WERI-Rb-1 (cell line): ENCODE data around the gene RABL6.
A peak's percentile ranks its signal among the peaks of the same experiment; 100 is the strongest.
"Not testable (repeated sequence)": the region's sequence is repeated elsewhere in the genome, so short reads cannot be mapped to it uniquely, and the experiment has no call there.

Experiments
- DNase-seq: peaks from one replicate; pipeline ENCODE4 v3.0.0-alpha.2; 2020
- H3K27ac ChIP-seq: fragments of 250-450 bp; sonication (Bioruptor Pico); 2 replicates; pipeline ENCODE4 v1.5.1; 2020; ENCODE audit warnings: mild to moderate bottlenecking, moderate library complexity
- H3K27me3 ChIP-seq: fragments of 250-450 bp; sonication (Bioruptor Pico); 2 replicates; pipeline ENCODE4 v1.5.1; 2021; ENCODE audit warnings: mild to moderate bottlenecking, low read depth, moderate library complexity; ENCODE audit not compliant: insufficient read depth, severe bottlenecking
- H3K36me3 ChIP-seq: fragments of 250-450 bp; sonication (Bioruptor Pico); 2 replicates; pipeline ENCODE4 v1.5.1; 2020; ENCODE audit warnings: mild to moderate bottlenecking, moderate library complexity
- H3K4me3 ChIP-seq: 2 replicates; pipeline ENCODE4 v1.5.1; 2011; ENCODE audit warnings: low read depth, mild to moderate bottlenecking, control low read depth, low read length
- H3K9me3 ChIP-seq: fragments of 250-450 bp; sonication (Bioruptor Pico); 2 replicates; pipeline ENCODE4 v1.5.1; 2021; ENCODE audit warnings: mild to moderate bottlenecking, moderate library complexity; ENCODE audit not compliant: severe bottlenecking
- TF ChIP-seq, protein P1 (sequence below): IDR thresholded peaks from 2 replicates; pipeline ENCODE4 v1.5.1; 2011; ENCODE audit warnings: low read depth, mild to moderate bottlenecking, control low read depth, inconsistent platforms, low read length

RABL6 gene

DNA sequence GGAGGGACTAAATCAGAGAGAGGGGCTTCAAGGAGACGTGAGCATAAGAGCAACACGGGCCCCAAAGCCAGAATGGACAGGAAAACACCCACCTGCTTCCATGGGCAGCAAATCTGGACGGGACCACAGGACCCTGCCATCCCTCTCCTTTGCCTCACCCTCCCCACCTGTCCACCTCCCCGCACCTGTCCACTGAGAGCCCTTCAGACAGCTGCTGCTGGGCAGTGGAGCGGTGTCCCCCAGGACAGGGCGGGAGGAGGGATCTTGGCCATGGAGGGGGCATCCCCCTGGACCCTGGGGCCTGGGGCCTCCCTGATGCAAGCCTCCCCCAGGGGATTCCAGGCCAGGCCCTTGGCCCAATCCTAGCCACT, 9.1 kb upstream of the RABL6 start:
- Histone ChIP-seq H3K36me3 (peaks cover 1% of the 10 kb centered on the region; the same call in 1 of the 2 replicates), H3K9me3 (no peaks in the 10 kb centered on the region), H3K27me3 (no peaks in the 10 kb centered on the region), H3K27ac (no peak overlapping the region), H3K4me3 (peak overlapping the region; percentile 56)
- no peak for DNase-seq
- TF ChIP-seq, protein P1, sequence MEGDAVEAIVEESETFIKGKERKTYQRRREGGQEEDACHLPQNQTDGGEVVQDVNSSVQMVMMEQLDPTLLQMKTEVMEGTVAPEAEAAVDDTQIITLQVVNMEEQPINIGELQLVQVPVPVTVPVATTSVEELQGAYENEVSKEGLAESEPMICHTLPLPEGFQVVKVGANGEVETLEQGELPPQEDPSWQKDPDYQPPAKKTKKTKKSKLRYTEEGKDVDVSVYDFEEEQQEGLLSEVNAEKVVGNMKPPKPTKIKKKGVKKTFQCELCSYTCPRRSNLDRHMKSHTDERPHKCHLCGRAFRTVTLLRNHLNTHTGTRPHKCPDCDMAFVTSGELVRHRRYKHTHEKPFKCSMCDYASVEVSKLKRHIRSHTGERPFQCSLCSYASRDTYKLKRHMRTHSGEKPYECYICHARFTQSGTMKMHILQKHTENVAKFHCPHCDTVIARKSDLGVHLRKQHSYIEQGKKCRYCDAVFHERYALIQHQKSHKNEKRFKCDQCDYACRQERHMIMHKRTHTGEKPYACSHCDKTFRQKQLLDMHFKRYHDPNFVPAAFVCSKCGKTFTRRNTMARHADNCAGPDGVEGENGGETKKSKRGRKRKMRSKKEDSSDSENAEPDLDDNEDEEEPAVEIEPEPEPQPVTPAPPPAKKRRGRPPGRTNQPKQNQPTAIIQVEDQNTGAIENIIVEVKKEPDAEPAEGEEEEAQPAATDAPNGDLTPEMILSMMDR: no peak

DNA sequence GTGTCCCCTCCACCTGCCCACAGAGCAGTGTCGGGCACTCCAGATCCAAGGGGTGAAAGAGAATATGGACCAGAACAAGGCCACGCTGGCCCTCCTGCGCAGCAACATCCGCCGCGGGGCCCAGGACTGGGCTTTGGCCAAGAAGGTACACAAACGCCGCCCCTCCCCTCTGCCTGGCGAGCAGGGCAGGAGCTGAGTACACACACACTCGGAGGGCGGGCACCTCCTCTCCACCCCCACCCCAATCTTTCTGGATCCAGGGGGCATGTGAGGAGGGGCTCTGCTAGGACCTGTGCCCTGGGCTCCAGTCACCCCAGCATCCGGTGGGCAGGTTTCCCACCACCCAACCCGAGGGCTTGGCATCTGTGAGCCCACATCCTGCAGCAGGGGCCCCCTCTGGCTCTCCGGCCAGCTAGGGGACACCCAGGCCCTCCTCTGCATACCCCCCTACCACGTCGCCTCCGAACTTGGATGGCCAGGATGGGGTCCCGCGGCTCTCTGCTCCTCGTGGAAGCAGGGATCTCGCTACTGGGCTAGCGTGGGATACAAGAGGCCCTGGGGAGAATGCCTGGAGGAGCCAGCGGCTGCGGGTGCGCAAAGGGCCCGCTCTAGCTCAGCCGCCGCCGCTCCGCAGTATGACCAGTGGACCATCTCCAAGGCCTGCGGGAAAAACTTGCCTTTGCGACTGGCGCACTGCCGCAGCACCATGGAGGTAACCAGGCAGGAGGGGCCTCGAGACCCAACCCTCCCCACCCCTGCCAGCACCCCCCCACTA, 8.5 kb upstream of the RABL6 start:
- DNase-seq: no peak
- H3K4me3 ChIP-seq: peak overlapping the region; percentile 56

DNA sequence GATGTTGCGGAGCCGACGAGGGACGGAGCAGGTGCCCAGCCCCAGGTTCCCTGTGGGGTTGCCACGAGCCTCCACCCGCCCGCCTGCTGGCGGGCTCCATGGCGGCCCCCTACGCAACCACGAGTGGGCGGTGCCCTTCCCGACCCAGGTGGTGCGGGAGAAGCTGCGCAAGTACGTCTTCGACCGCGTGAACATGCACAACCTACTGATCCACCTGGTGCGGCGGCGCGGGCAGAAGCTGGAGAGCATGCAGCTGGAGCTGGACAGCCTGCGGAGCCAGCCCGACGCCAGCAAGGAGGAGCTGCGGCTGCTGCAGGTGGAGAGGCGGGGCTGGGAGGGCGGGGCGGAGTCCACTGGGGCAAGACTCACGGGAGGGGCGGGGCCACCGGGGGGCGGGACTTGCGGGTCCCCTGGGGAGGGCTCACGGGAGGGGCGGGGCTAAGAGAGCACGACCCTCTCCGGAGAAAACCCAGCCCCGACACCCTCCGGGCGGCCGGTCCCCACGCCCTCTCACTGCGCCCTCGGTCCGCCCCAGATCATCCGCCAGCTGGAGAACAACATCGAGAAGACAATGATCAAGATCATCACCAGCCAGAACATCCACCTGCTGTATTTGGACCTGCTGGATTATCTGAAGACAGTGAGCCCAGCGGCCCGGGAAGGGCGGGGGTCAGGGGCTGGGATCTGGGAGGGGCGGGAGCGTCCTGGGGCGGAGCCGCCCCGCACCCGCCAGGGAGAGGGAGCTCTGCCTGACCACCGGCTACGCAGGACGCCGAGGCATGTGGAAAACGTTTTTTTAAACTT, 7.7 kb upstream of the RABL6 start:
- Histone ChIP-seq H3K9me3 (no peaks in the 10 kb centered on the region), H3K4me3 (peak overlapping the region; percentile 56), H3K36me3 (peaks cover 15% of the 10 kb centered on the region), H3K27ac (peak overlapping the region; percentile 86), H3K27me3 (no peaks in the 10 kb centered on the region)
- peak; percentile 94 for DNase-seq
- TF ChIP-seq, protein P1: no peak

More for the DNA sequence above, 8.5 kb upstream of the RABL6 start:
- H3K9me3 ChIP-seq: no peaks in the 10 kb centered on the region
- no peaks in the 10 kb centered on the region for H3K27me3 ChIP-seq
- peak overlapping the region; percentile 81 for H3K27ac ChIP-seq
- peaks cover 7% of the 10 kb centered on the region; the same call in 1 of the 2 replicates for H3K36me3 ChIP-seq
- TF ChIP-seq, protein P1: no peak

DNA sequence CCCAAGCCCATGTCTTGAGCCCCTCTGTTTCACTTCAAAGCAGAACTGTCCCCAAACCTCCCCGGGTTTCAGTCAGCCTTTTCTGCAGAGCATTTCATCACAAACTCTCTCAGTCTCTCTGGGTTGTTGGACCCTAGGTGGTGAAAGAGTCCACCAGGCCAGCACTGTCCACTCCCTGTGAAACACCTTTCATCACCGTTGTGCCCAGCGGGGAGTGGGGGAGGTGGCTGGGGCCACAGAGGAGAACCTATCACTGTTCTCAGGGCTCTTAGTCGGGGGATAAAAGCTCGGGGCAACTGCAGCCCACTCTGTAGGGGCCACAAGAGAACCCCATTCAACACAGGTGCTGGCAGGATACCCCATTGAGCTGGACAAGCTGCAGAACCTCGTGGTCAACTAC, 5.4 kb upstream of the RABL6 start:
- H3K9me3 ChIP-seq: no peaks in the 10 kb centered on the region
- TF ChIP-seq, protein P1: no peak
- peak overlapping the region; percentile 60 for H3K27ac ChIP-seq
- H3K27me3 ChIP-seq: no peaks in the 10 kb centered on the region
- DNase-seq: no peak
- H3K4me3 ChIP-seq: no peak overlapping the region
- H3K36me3 ChIP-seq: peaks cover 32% of the 10 kb centered on the region

DNA sequence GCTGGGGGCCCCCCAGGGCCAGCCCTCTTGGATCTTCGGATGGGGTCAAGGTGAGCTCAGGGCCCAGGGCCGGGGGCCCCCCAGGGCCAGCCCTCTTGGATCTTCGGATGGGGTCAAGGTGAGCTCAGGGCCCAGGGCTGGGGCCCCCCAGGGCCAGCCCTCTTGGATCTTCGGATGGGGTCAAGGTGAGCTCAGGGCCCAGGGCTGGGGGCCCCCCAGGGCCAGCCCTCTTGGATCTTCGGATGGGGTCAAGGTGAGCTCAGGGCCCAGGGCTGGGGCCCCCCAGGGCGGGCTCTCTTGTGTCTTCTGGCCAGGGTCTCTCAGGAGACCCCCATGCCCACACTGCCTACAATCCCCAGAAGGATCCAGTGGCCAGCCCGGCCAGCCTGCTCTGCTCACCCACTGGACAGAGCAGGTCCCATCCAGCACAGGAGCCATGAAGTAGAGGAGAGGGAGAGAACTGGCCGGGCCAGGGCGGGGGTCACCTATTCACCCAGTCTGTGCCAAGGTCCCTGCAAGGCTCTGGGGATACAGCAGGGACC, 4.7 kb upstream of the RABL6 start:
- not testable (repeated sequence) for H3K9me3 ChIP-seq, H3K27me3 ChIP-seq, DNase-seq, H3K4me3 ChIP-seq
- Histone ChIP-seq H3K27ac (peak overlapping the region; percentile 90), H3K36me3 (peaks cover 33% of the 10 kb centered on the region)
